ENCODE data around the gene POC1B.

POC1B gene

GRCh38 chr12:89417246-89417977 lies 108.4 kb downstream of the POC1B start:
- H3K27ac ChIP-seq: no peak overlapping the region; the same call in 1 of the 2 replicates
- TF ChIP-seq ZFX (IDR thresholded peaks at IDR 0.05) (no peak), CTCF (conservative IDR thresholded peaks at IDR 0.05) (no peak)

- no peak overlapping the region for H3K27ac ChIP-seq
- TF ChIP-seq CTCF (conservative IDR thresholded peaks at IDR 0.05) (no peak), ZFX (IDR thresholded peaks at IDR 0.05) (no peak)
Measured at GRCh38 chr12:89416049-89416792, 109.6 kb downstream of the POC1B start.

- no peak overlapping the region for H3K27ac ChIP-seq
- TF ChIP-seq ZFX (IDR thresholded peaks at IDR 0.05) (no peak), CTCF (conservative IDR thresholded peaks at IDR 0.05) (no peak)
Measured at GRCh38 chr12:89414851-89415250, 111.0 kb downstream of the POC1B start.

GRCh38 chr12:89414322-89414721 lies 111.5 kb downstream of the POC1B start:
- TF ChIP-seq ZFX (IDR thresholded peaks at IDR 0.05): no peak
- TF ChIP-seq CTCF (conservative IDR thresholded peaks at IDR 0.05): no peak
- no peak overlapping the region for H3K27ac ChIP-seq

GRCh38 chr12:89413234-89413633 lies 112.6 kb downstream of the POC1B start:
- H3K27ac ChIP-seq: no peak overlapping the region
- TF ChIP-seq ZFX (IDR thresholded peaks at IDR 0.05) (no peak), CTCF (conservative IDR thresholded peaks at IDR 0.05) (no peak)

GRCh38 chr12:89412665-89413064 lies 113.2 kb downstream of the POC1B start:
- TF ChIP-seq ZFX (IDR thresholded peaks at IDR 0.05) (no peak), CTCF (conservative IDR thresholded peaks at IDR 0.05) (no peak)
- H3K27ac ChIP-seq: no peak overlapping the region

- H3K27ac ChIP-seq: no peak overlapping the region
- TF ChIP-seq CTCF (conservative IDR thresholded peaks at IDR 0.05) (no peak), ZFX (IDR thresholded peaks at IDR 0.05) (no peak)
Measured at GRCh38 chr12:89411846-89412245, 114.0 kb downstream of the POC1B start.
